T-helper 9 cell (primary cell): ENCODE results near the gene GFI1.
"Not testable (repeated sequence)": the region's sequence is repeated elsewhere in the genome, so short reads cannot be mapped to it uniquely, and the experiment has no call there.

ENCODE experiments used
- DNase-seq: peaks from one replicate; pipeline ENCODE4 v3.0.0-alpha.2; 2020

GFI1 gene

DNA sequence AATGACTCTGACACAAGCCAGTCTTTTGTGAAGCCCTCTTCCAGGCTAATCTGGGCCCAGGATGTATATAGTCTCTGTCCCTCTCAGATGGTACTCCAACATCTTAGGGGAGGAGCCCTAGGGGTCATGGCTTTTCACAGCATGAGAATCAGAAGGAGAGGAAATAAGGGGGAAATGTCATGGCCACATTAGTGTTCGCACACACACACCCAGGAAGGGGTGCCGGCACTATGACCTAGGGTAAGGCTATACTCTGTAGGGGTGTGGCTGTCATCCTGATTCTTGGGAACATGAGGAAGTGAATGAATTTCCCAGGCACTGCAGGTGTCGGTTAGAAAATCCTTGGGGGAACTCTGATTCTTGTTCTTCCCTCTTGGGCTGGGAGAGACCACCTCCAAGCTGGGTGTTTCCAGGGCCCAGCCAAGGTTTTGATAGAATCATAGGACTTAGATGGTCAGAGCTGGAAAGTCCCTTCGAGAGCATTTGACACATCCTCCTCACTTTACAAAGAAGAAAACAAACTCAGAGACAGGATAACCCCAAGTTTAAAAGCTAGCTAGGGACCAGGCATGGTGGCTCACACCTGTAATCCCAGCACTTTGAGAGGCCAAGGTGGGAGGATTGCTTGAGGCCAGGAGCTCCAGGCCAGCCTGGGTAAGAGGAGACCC lies 22.0 kb downstream of the GFI1 start:
- no peak for DNase-seq

DNA sequence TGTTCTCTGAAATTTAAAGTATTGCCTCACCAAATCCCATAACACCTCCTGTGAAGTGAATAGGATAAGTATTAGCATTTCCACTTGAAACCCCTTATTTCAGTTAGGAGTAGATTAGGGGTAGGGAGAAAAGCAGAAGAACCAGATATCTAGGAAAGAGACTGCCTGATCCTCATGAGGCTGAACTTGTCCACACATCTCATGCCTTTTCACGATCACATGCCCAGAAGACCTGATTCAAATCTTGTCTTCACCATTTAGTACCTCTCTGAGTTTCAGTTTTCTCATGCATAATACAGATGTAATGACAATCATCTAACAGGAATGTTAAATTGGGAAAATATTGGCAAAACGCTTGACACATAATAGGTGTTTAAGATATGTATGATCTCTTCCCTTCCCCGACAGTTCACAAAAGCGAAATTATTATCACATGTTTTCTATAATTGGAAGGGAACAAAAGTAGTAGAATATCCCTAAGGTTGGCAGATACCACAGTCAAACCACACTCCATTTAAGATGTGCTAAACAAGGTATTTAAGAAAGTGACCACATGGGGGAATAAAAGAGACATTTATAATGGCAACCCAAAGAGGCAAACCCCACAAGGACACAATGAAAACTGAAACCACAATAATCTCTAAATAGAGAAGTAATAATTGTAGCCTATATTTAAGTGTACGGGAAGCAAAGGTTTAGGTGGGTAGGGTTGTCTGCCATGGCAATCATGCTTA lies 25.2 kb downstream of the GFI1 start:
- no peak for DNase-seq

DNA sequence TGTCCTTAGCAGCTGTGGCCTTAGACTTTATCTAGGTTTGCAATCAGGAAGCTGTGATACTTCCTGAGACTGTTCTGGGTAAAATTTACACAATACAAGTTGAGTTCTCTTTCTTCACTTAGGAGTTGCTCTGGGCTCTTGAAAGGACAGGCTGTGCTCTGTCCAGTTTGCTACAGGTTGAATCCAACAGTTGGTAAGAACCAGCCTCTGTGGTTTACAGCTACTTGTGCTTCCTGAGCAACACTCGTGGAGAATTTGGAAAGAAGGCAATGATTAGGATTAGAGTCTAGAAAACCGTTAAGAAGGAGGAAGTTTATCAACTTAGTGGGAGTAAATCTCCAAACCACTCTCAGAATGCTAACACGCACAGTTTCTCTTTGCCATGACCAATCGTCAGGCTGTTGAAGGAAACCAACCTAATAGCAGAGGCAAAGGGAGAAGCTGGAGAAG lies 26.8 kb downstream of the GFI1 start:
- DNase-seq, result no peak

DNA sequence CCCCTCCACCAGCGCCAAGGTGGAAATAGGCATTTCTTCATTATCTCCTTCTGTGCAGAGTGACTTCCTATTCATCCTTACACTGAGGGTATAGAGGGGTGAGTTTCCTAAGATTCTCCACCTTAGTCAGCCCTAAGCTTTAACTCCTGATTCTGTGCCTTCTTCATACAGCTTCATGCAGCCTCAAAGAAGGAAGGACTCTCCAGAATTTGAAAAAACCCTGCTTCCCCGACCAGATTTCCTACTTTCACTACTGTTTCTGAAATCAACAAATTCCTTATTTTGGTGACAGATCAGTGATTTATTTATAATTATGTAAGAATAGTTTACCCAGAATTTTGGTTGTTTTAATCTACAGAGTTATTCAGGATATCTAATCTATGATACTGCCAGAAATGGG lies 28.6 kb downstream of the GFI1 start:
- DNase-seq, result no peak

DNA sequence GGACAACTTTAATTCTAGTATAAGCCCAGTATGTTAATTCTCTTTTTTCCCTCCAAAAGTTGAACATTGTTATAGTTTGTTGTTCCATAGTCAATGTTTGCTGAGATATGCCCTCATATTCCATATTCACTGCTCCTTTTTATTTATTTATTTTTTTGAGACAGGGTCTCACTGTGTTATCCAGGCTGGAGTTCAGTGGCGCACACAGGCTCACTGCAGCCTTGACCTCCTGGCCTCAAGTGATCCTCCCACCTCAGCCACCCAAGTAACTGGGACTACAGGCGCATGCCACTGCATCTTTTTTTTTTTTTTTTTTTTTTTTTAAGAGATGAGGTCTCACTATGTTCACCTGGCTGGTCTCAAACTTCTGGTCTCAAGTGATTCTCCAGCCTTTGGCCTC lies 38.7 kb downstream of the GFI1 start:
- DNase-seq, result no peak

DNA sequence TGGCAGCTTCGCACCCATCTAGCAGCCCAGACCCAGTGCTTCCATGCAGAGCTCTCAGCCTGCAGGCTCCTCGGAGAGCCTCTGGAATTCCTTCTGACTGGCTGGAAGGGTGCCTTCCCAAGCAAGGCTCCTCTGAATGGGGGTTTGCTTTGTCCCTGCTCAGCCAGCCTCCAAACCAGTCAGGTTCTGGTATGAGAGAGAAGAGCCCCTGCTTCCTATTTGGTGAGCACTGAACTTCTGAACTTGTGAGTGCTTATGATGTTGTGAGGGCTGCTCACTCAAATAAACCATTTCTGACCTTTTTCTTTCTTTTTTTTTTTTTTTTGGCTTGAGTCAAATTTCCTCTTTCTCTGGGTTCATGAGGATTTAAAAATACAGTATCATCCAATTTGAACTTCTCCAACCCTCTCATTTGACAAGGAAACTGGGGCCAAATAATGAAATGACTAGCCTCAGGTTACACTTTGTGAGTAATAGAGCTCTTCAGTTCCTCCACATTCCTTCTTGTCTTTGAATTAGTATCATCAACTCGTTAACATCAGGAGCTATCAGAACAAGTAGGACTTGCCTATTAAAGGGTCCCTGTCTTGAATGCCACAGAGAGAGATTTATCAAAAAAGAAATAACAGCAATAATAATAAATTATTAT lies 39.6 kb downstream of the GFI1 start:
- DNase-seq, result no peak

DNA sequence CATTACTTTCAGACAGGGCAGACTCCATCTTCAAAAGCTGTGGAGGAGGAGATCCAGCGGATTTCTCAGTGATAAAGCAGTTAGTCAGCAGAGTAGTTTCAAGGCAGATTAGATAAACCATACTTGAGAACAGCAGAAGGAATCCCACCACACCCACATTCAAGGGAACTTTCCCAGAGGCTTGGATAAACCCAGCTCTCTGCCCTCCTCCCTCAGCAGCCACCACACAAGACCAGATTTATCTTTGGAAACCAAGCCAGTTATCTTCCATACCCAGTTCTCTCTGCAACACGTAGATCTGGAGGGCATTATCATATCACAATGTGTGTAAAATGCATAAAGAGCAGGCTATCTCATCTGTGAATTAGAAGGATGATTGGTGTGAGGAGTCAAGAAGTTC lies 40.2 kb downstream of the GFI1 start:
- no peak for DNase-seq

DNA sequence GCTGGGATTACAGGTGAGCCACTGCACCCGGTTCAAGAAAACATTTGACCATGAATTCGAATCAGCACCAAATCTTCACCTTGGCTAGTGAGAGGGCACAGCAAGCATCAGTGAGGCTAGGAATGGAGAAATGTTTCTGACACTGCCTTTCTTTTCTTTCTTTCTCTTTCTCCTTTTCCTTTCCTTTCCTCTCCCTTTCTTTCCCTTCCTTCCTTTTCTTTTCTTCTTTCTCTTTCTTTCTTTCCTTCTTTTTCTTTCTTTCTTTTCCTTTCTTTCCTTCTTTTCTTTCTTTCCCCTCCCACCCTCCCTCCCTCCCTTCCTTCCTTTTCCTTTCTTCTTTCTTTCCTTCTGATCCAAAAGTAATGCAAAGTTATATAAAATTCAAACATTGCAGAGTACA lies 40.9 kb downstream of the GFI1 start:
- DNase-seq, result no peak

DNA sequence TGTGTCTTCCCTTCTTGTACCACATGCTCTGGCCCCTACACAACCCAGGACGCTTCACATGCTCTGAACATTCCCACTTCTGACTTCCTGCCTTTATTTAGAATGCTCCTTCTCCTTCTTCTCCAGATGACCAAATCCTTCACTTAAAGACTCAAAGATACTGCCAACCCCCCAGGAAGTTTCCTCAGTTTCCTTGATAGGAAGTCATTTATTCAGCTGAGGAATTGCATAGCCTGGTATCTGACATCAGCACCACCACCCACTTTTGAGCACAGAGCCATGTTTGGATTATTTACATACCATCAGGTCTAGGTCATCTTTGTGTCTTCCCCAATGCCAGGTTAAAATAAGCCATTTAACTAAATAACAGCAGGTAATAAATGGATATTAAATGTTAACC lies 42.4 kb downstream of the GFI1 start:
- no peak for DNase-seq

DNA sequence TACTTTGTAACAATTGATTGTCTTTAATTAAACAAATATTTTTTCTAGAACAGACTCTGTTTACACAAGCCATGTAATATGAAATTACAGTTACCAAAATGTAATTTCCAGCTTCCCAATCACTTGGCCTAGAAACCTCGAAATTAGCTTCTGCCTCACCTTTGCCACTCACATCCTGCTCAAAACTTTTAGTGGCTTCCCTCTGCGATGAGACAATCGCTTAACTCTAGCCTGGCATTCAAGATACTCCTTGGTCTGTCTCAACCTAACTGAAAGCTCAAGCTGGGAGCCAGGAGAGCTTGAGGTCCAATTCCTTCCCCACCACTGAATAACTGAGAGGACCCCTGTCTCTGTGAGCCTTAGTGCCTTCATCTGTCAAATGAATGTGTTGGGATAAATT lies 42.8 kb downstream of the GFI1 start:
- no peak for DNase-seq

DNA sequence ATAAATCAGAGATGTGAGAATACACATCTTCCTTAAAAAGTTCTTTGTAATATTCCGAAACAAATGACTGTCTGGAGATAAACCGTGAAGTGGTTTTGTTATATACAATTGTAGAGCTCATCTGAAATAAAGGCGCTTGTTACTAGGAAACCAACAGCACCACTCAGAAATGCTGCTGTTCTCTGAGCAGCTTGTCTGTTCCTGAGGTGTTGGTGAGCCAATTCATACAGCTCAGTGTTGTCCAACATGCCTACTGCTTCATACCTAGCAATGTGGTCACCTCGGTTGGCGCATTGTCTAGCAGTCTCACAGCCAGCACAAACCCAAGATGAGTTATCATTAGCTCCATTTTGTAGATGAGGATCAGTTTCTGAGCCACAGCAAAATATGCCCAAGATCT lies 44.4 kb downstream of the GFI1 start:
- no peak for DNase-seq

DNA sequence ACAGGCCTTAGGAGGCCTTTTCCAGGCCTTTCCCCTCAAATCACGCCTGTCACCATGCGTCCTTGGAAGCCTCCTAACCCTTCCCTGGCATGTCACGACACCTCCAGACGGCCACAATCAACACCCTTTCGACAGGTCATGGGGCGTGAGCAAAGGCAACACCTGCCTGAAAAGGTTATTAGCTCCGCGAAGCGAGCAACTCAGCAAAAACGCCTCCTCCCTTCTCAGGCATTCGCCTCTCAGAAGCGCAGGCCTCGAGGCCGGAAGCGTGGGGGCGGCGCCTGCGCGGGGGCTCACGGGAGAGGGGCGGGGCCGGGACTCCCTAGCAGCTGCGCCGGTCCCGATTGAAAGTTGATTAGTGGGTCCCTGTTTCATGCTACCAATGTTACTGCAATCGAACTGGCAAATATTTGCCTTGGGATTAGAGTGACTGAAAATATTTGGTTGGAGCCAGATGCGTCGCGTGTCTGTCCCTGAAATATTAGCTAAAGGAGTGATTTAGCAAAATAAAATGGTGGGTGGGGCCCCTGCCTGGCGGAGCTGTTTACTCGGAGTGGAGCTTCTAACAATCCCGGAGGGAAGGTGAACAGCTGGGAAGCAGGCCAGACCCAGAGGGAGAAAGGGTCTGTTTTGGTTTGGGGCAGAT lies 44.9 kb downstream of the GFI1 start:
- DNase-seq, result no peak

DNA sequence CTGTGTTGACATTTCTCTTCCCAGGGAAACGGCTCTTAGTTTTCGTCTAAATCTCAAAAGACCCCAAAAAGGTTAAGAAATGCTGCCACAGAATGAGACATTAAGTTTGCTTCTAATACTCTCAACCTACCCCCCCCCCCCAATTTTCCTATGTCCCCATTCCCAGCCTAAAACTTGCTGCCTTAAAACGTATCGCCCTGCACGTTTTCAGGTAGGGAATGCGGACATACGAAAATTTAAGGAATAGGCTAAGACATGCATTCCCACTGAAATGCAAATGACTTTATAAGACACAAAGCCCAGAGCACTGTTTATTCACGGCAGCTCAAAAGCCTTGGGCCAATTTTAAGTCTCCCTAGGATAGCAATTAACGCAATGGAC lies 45.4 kb downstream of the GFI1 start:
- DNase-seq, result no peak

DNA sequence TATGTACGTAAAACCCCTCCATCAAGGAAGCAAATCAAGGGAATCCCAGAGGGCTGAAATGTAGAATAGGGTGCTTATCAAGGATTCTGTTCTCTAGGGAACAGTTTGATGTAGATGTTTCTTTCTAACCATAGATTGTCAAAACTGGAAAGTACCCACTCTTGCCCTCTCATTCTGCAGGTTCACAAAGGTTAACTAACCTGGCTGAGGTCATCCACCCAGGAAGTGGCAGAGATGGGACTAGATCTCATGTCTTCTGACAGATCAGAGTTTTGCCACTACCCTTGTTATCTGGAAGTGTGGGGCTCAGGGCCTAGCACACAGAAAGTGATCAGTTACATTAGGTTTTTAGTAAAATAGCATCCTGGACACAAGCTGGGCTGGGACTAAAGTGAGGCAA lies 47.4 kb downstream of the GFI1 start:
- DNase-seq, result no peak

DNA sequence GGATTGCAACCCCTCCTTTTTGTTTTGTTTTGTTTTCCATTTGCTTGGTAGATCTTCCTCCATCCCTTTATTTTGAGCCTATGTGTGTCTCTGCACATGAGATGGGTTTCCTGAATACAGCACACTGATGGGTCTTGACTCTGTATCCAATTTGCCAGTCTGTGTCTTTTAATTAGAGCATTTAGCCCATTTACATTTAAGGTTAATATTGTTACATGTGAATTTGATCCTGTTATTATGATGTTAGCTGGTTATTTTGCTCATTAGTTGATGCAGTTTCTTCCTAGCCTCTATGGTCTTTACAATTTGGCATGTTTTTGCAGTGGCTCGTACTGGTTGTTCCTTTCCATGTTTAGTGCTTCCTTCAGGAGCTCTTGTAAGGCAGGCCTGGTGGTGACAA lies 52.2 kb downstream of the GFI1 start:
- DNase-seq, result not testable (repeated sequence)

DNA sequence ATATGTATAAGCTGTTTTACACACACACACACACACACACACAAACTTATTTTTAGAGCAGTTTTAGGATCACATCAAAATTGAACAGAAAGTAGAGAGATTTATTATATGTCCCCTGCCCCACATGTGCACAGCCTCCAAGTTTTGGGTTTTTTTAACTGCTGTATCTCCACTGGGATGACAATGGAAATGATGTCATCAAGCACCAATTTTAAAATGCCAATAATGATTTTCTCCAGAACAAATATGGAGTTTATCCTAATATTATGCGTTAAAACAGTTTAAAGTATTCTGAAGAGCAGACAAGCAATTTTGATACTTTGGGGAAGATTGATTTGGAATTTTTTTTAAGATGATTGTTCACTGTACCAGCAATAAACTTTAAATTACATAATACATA lies 56.7 kb downstream of the GFI1 start:
- DNase-seq, result no peak

DNA sequence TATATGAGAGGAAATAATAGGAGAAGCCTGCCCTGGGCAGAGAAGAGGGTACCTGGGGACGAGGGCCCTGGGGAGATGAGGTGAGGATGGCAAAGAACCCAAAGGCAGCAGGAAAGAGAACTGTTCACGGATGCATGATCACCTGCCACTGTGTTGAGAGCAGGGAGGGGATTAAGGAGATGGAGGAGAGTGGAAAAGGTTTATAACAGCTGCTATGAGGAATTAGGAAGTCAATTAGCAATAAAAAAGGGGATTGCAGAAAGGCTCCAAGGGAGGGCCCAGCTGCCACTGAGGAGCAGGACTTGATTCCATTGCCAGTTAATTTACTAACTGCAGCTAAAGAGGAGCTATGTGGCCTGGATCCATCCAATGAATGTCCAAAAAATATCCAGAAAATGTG lies 61.1 kb downstream of the GFI1 start:
- no peak for DNase-seq
